GM23338 (cell line): ENCODE data around the gene C22orf39.

Source experiments
- CTCF ChIP-seq, 2 experiments: fragments of 200-600 bp in 1 of 2; sonication (generic) in 1 of 2; conservative IDR thresholded peaks; 2 replicates each; pipeline versions ENCODE4 v1.5.1 to v1.6.1; 2016 to 2017; ENCODE audit warnings: antibody characterized with exemption in 2 of 2, low read depth in 2 of 2, mild to moderate bottlenecking in 2 of 2, moderate library complexity in 1 of 2
- POLR2AphosphoS5 ChIP-seq: IDR thresholded peaks from 2 replicates; pipeline ENCODE4 v1.6.1; 2016; ENCODE audit warnings: antibody characterized with exemption, low read depth

DNA sequence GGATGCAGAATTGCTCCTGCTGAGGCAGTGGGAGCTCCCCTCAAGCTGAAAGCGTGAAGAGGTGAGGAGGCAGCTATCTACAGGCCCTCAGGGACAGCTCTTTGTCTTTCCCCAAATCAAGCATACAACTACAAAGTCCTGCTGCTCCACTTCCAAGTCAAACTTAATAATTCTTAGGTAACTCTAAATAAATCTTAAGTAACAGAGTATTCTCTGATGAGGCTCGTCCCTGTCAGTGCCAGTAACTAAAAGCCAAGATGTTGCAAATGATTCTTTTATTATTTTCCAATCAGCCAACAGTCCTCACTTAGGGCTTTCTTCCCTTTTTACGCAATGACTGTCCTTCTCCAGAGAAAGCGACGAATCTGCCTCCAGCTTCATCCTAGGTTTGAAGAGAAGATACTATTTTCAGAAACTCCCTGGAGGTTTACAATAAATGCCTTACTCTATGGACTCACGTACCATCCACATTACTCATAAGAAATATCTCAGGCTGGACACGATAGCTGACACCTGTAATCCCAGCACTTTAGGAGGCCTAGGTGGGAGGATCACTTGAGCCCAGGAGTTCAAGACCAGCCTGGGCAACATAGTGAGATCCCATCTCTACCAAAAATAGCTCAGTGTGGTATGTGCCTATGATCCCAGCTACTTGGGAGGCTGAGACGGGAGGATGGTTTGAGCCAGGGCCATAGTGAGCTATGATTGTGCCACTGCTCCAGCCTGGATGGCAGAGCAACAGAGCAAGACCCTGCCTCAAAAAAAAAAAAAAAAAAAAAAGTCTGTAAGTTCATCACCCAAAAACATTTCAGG is 3.1 kb upstream of the C22orf39 start:
- TF ChIP-seq CTCF (conservative IDR thresholded peaks at IDR 0.05; ENCODE audit: low read depth in 2 of 2) (no peak), POLR2AphosphoS5 (no peak)
